WTC11 (cell line): ENCODE data around the gene TULP3. TPM values are rescaled to one million over a fixed set of nuclear protein-coding genes. Genes with fewer than 3 reads are reported as not detected.

Source experiments
- ATAC-seq: fragments of 200-7000 bp; cut with Tn5 transposase; 2 replicates; pipeline ENCODE4 v1.10.0; 2021; ENCODE audit warnings: mild to moderate bottlenecking, moderate library complexity
- CTCF ChIA-PET: fragments of 300-600 bp; sonication (Branson Sonifier 250); formaldehyde crosslinking; loops from one replicate; lab custom pipeline; 2021; ENCODE audit warnings: antibody characterized with exemption; lab: Charles Lee
- POLR2A ChIA-PET: fragments of 350-600 bp; sonication (Branson Sonifier 250); formaldehyde crosslinking; loops from one replicate; lab custom pipeline; 2021; ENCODE audit warnings: antibody characterized with exemption; lab: Charles Lee
- DNase-seq: peaks from one replicate; pipeline ENCODE4 v3.0.0; 2021; ENCODE audit warnings: low spot score
- H3K27ac Mint-ChIP-seq: 2 replicates; pipeline ENCODE4 v1.8.0; 2021; ENCODE audit warnings: mixed read lengths
- H3K27me3 Mint-ChIP-seq: 2 replicates; pipeline ENCODE4 v1.8.0; 2021; ENCODE audit warnings: low read depth, mild to moderate bottlenecking, moderate library complexity, mixed read lengths
- H3K36me3 Mint-ChIP-seq: 2 replicates; pipeline ENCODE4 v1.8.0; 2021; ENCODE audit warnings: mixed read lengths
- H3K4me1 Mint-ChIP-seq: 2 replicates; pipeline ENCODE4 v1.8.0; 2022; ENCODE audit warnings: mixed read lengths
- H3K4me3 Mint-ChIP-seq: 2 replicates; pipeline ENCODE4 v1.8.0; 2021; ENCODE audit warnings: mild to moderate bottlenecking, moderate library complexity, mixed read lengths
- H3K9me3 Mint-ChIP-seq: 2 replicates; pipeline ENCODE4 v1.8.0; 2021; ENCODE audit warnings: mixed read lengths
- AR ChIP-seq: fragments of 250-450 bp; sonication (Bioruptor Pico); IDR thresholded peaks from 2 replicates; pipeline ENCODE4 v1.9.0; 2021; ENCODE audit warnings: mild to moderate bottlenecking
- GABPB1 ChIP-seq: sonication (generic); formaldehyde crosslinking; IDR thresholded peaks from 2 replicates; pipeline ENCODE4 v1.8.1; 2023; ENCODE audit warnings: mild to moderate bottlenecking, missing genetic modification reagents
- GTF2I ChIP-seq: fragments of 250-450 bp; sonication (Bioruptor Pico); conservative IDR thresholded peaks from 2 replicates; pipeline ENCODE4 v1.4.0; 2021; ENCODE audit warnings: mild to moderate bottlenecking
- MXD4 ChIP-seq: fragments of 250-450 bp; sonication (Bioruptor Pico); IDR thresholded peaks from 2 replicates; pipeline ENCODE4 v1.8.0; 2021; ENCODE audit warnings: mild to moderate bottlenecking, moderate library complexity, borderline replicate concordance
- PRRX2 ChIP-seq: fragments of 250-450 bp; sonication (Bioruptor Pico); IDR thresholded peaks from 2 replicates; pipeline ENCODE4 v1.8.0; 2021; ENCODE audit warnings: mild to moderate bottlenecking
- RELA ChIP-seq: sonication (generic); formaldehyde crosslinking; IDR thresholded peaks from 2 replicates; pipeline ENCODE4 v1.8.1; 2022; ENCODE audit warnings: missing genetic modification reagents, mild to moderate bottlenecking, borderline replicate concordance
- SMAD4 ChIP-seq: sonication (generic); formaldehyde crosslinking; IDR thresholded peaks from 2 replicates; pipeline ENCODE4 v1.8.0; 2022; ENCODE audit warnings: mild to moderate bottlenecking, missing genetic modification reagents
- SOX15 ChIP-seq: fragments of 250-450 bp; sonication (Bioruptor Pico); IDR thresholded peaks from 2 replicates; pipeline ENCODE4 v1.9.0; 2021; ENCODE audit warnings: mild to moderate bottlenecking
- STAT6 ChIP-seq: sonication (generic); formaldehyde crosslinking; conservative IDR thresholded peaks from 2 replicates; pipeline ENCODE4 v1.8.1; 2023; ENCODE audit warnings: mild to moderate bottlenecking, low read depth, missing genetic modification reagents, moderate library complexity
- ZMAT4 ChIP-seq: fragments of 250-450 bp; sonication (Bioruptor Pico); IDR thresholded peaks from 2 replicates; pipeline ENCODE4 v1.9.0; 2021; ENCODE audit warnings: mild to moderate bottlenecking
- ZNF121 ChIP-seq: sonication (generic); formaldehyde crosslinking; IDR thresholded peaks from 2 replicates; pipeline ENCODE4 v1.8.0; 2023; ENCODE audit warnings: missing genetic modification reagents
- ZNF281 ChIP-seq: sonication (generic); formaldehyde crosslinking; IDR thresholded peaks from 2 replicates; pipeline ENCODE4 v1.8.0; 2023; ENCODE audit warnings: mild to moderate bottlenecking, missing genetic modification reagents
- ZNF423 ChIP-seq: fragments of 250-450 bp; sonication (Bioruptor Pico); IDR thresholded peaks from 2 replicates; pipeline ENCODE4 v2.1.2; 2022; ENCODE audit warnings: mild to moderate bottlenecking, moderate library complexity
- total RNA-seq: library from RNA; stranded (reverse); gene quantifications from 3 replicates; pipeline ENCODE4 v1.2.3, GENCODE V29; 2021
- TF ChIP-seq, protein P1 (sequence below): sonication (generic); formaldehyde crosslinking; IDR thresholded peaks from 2 replicates; pipeline ENCODE4 v1.8.0; 2023; ENCODE audit warnings: missing genetic modification reagents, mild to moderate bottlenecking, borderline replicate concordance
- TF ChIP-seq, protein P2 (sequence below): sonication (generic); formaldehyde crosslinking; IDR thresholded peaks from 2 replicates; pipeline ENCODE4 v1.8.1; 2023; ENCODE audit warnings: mild to moderate bottlenecking, moderate library complexity, missing genetic modification reagents
- TF ChIP-seq, protein P3 (sequence below): sonication (generic); formaldehyde crosslinking; IDR thresholded peaks from 2 replicates; pipeline ENCODE4 v1.8.1; 2023; ENCODE audit warnings: mild to moderate bottlenecking, missing genetic modification reagents
- TF ChIP-seq, protein P4 (sequence below): fragments of 250-450 bp; sonication (Bioruptor Pico); IDR thresholded peaks from 2 replicates; pipeline ENCODE4 v1.9.0; 2021; ENCODE audit warnings: moderate library complexity, mild to moderate bottlenecking, inconsistent platforms, borderline replicate concordance
- TF ChIP-seq, protein P5 (sequence below): sonication (generic); formaldehyde crosslinking; IDR thresholded peaks from 2 replicates; pipeline ENCODE4 v1.8.0; 2022; ENCODE audit warnings: mild to moderate bottlenecking, missing genetic modification reagents

TULP3 gene
- total RNA-seq, 1 experiment from 2014 or later: 17.4 TPM

DNA sequence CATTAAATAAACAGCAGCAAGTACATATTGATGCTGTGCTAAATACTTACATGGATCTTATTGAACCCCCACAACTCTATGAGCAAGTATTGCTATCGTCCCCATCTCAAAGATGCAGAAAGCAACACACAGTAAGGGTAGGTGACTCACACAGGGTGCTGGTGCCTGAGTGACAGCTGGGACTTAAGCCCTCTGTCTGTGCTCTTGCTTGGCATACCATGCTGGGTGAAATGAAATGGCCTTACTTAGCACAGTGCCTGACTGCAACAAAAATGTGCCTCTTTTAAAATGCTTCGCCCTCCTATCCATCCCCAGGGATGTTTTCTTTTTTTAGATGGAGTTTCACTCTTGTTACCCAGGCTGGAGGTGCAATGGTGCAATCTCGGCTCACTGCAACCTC, 34.6 kb upstream of the TULP3 start (continued):
- TF ChIP-seq, protein P1, sequence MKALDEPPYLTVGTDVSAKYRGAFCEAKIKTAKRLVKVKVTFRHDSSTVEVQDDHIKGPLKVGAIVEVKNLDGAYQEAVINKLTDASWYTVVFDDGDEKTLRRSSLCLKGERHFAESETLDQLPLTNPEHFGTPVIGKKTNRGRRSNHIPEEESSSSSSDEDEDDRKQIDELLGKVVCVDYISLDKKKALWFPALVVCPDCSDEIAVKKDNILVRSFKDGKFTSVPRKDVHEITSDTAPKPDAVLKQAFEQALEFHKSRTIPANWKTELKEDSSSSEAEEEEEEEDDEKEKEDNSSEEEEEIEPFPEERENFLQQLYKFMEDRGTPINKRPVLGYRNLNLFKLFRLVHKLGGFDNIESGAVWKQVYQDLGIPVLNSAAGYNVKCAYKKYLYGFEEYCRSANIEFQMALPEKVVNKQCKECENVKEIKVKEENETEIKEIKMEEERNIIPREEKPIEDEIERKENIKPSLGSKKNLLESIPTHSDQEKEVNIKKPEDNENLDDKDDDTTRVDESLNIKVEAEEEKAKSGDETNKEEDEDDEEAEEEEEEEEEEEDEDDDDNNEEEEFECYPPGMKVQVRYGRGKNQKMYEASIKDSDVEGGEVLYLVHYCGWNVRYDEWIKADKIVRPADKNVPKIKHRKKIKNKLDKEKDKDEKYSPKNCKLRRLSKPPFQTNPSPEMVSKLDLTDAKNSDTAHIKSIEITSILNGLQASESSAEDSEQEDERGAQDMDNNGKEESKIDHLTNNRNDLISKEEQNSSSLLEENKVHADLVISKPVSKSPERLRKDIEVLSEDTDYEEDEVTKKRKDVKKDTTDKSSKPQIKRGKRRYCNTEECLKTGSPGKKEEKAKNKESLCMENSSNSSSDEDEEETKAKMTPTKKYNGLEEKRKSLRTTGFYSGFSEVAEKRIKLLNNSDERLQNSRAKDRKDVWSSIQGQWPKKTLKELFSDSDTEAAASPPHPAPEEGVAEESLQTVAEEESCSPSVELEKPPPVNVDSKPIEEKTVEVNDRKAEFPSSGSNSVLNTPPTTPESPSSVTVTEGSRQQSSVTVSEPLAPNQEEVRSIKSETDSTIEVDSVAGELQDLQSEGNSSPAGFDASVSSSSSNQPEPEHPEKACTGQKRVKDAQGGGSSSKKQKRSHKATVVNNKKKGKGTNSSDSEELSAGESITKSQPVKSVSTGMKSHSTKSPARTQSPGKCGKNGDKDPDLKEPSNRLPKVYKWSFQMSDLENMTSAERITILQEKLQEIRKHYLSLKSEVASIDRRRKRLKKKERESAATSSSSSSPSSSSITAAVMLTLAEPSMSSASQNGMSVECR: no peak
- TF ChIP-seq ZNF423 (CRISPR knock-in tag) (no peak), SMAD4 (CRISPR knock-in tag) (no peak)

DNA sequence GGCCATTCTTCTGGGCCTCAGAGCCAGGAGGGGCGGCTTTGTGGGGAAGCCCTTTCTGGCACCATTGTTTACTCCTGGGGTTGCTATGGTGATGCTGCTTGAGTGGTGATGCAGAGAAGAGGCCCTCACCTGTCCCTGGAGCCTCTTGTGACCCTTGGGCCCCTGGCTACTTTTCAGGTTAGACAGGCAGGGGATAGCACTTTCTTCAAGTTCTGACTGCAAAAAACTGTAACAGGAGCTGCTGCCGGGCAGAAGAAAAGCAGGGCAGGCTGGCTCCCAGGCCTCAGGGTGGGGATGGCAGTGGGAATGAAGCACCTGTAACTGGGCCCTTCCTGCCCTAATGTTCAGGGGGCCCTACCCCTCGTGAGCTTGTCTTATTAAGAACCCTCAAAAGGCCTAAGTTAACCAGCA, 33.7 kb upstream of the TULP3 start, which contains the start of gene TEX52:
TSS of gene TEX52 (minus strand) at position 19 of the 411 bp plus-strand sequence. CDS start at position 6, 13 bp downstream.
- H3K4me1 Mint-ChIP-seq: peaks cover 3% of the 10 kb centered on the region; the same call in 1 of the 2 replicates
- no peak for TF ChIP-seq STAT6 (CRISPR knock-in tag)
- TF ChIP-seq, protein P2, sequence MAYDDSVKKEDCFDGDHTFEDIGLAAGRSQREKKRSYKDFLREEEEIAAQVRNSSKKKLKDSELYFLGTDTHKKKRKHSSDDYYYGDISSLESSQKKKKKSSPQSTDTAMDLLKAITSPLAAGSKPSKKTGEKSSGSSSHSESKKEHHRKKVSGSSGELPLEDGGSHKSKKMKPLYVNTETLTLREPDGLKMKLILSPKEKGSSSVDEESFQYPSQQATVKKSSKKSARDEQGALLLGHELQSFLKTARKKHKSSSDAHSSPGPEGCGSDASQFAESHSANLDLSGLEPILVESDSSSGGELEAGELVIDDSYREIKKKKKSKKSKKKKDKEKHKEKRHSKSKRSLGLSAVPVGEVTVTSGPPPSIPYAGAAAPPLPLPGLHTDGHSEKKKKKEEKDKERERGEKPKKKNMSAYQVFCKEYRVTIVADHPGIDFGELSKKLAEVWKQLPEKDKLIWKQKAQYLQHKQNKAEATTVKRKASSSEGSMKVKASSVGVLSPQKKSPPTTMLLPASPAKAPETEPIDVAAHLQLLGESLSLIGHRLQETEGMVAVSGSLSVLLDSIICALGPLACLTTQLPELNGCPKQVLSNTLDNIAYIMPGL (CRISPR knock-in tag): no peak
- TF ChIP-seq AR: no peak
- TF ChIP-seq, protein P3, sequence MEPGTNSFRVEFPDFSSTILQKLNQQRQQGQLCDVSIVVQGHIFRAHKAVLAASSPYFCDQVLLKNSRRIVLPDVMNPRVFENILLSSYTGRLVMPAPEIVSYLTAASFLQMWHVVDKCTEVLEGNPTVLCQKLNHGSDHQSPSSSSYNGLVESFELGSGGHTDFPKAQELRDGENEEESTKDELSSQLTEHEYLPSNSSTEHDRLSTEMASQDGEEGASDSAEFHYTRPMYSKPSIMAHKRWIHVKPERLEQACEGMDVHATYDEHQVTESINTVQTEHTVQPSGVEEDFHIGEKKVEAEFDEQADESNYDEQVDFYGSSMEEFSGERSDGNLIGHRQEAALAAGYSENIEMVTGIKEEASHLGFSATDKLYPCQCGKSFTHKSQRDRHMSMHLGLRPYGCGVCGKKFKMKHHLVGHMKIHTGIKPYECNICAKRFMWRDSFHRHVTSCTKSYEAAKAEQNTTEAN: no peak
- TF ChIP-seq GTF2I: no peak
- TF ChIP-seq, protein P4, sequence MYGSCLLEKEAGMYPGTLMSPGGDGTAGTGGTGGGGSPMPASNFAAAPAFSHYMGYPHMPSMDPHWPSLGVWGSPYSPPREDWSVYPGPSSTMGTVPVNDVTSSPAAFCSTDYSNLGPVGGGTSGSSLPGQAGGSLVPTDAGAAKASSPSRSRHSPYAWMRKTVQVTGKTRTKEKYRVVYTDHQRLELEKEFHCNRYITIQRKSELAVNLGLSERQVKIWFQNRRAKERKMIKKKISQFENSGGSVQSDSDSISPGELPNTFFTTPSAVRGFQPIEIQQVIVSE (CRISPR knock-in tag): no peak
- TF ChIP-seq, protein P5, sequence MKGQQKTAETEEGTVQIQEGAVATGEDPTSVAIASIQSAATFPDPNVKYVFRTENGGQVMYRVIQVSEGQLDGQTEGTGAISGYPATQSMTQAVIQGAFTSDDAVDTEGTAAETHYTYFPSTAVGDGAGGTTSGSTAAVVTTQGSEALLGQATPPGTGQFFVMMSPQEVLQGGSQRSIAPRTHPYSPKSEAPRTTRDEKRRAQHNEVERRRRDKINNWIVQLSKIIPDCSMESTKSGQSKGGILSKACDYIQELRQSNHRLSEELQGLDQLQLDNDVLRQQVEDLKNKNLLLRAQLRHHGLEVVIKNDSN (CRISPR knock-in tag): no peak
- no peak for TF ChIP-seq SOX15 (CRISPR knock-in tag)
- no peak for TF ChIP-seq ZNF121
- no peak for TF ChIP-seq ZNF281 (CRISPR knock-in tag)
- no peak for TF ChIP-seq MXD4 (CRISPR knock-in tag)
- TF ChIP-seq ZMAT4 (CRISPR knock-in tag): no peak
- TF ChIP-seq RELA: no peak
- TF ChIP-seq GABPB1: no peak
- no peak for TF ChIP-seq PRRX2 (CRISPR knock-in tag)

More for the DNA sequence above, 33.7 kb upstream of the TULP3 start, which contains the start of gene TEX52:
- CTCF ChIA-PET: interaction anchor here (0.8 to 4.2 kb wide), 4 partner anchors 11 to 184 kb away, joined by 3 to 24 read pairs (median 8); no protein-coding TSS in a partner anchor
- Mint-ChIP-seq H3K27me3 (no peaks in the 10 kb centered on the region; the same call in 1 of the 2 replicates), H3K36me3 (peaks cover 32% of the 10 kb centered on the region), H3K4me3 (no peak within 1 kb of the TSS), H3K9me3 (no peaks in the 10 kb centered on the region), H3K27ac (no peak within 1 kb of the TSS)
- ATAC-seq (peak; percentile 55), DNase-seq (peak; percentile 51)
- POLR2A ChIA-PET: interaction anchor here (1.1 kb wide), 1 partner anchor 20 kb away, joined by 4 read pairs; the partner anchor contains the start of genes FOXM1 and RHNO1
